Adipocyte (in vitro differentiated cells): ENCODE results near the gene AK3.

Source experiments
- DNase-seq: peaks from one replicate; pipeline ENCODE4 v3.0.0-alpha.2; 2015; ENCODE audit warnings: low read depth
- H3K27me3 ChIP-seq: replicated peaks from 2 replicates; pipeline ENCODE4 v1.7.0; 2013; ENCODE audit warnings: mild to moderate bottlenecking, low read length, moderate library complexity; ENCODE audit not compliant: control insufficient read depth, insufficient read depth
- H3K36me3 ChIP-seq: 2 replicates; pipeline ENCODE4 v1.7.0; 2013; ENCODE audit warnings: low read length, mild to moderate bottlenecking, moderate library complexity; ENCODE audit not compliant: control insufficient read depth, insufficient read depth, severe bottlenecking
- H3K4me1 ChIP-seq: 2 replicates; pipeline ENCODE4 v1.7.0; 2013; ENCODE audit warnings: mild to moderate bottlenecking, low read length, moderate library complexity; ENCODE audit not compliant: control insufficient read depth, insufficient read depth
- H3K4me3 ChIP-seq: 2 replicates; pipeline ENCODE4 v1.7.0; 2013; ENCODE audit warnings: mild to moderate bottlenecking, low read length, moderate library complexity
- H3K9ac ChIP-seq: 2 replicates; pipeline ENCODE4 v1.7.0; 2013; ENCODE audit warnings: mild to moderate bottlenecking, low read length, moderate library complexity
- H3K9me3 ChIP-seq: 2 replicates; pipeline ENCODE4 v1.7.0; 2013; ENCODE audit warnings: mild to moderate bottlenecking, low read length, moderate library complexity; ENCODE audit not compliant: control insufficient read depth

Gene AK3

DNA sequence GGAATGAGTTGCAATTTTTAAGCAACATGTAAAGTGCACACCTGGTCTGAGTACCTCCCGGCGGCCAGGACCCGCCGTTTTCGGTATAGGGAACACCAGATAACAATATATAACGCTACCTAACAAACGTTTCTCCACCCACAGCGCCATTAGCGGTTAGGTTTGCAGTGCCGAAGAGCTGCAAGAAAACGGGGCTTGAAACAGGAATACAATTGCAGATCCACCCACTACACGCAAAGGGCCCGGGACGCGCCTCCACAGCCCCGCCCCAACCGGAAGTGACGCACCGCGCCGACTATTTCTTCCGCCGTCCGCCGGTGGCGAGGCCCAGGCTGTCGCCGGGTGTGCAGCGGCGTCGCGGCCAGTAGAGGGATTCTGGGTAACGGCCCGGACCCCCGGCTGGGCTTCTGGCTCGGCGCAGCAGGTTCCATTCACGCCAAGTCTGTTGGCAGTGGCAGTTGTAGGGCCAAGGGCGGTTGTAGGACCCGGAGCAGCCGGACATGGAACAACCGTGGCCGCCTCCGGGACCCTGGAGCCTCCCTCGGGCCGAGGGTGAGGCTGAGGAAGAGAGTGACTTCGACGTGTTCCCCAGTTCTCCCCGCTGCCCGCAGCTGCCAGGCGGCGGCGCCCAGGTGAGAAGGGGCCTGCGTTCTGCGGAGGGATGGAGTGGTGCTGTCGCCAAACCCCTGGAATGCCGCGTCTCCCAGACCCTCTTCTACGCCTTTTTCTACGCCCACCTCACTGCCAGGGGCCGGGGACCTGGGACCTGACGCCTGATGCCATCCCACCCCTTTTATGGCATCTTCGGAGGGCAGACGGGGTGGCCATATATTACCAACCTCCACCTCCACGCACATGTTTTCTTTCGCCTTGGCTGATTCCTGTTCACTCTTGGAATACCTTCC lies 61.5 kb downstream of the AK3 start, which contains the start of gene CDC37L1:
TSS of gene CDC37L1 (plus strand) at position 302 of the 905 bp plus-strand sequence. CDS start at position 501, 199 bp downstream.
- no peaks in the 10 kb centered on the region for H3K27me3 ChIP-seq
- H3K4me3 ChIP-seq, result peak within 1 kb of the TSS; percentile 94
- no peaks in the 10 kb centered on the region for H3K9me3 ChIP-seq
- peaks cover 38% of the 10 kb centered on the region for H3K4me1 ChIP-seq
- H3K9ac ChIP-seq, result peak within 1 kb of the TSS; percentile 97
- DNase-seq, result peak; percentile 99
- H3K36me3 ChIP-seq, result peaks cover under 1% of the 10 kb centered on the region

DNA sequence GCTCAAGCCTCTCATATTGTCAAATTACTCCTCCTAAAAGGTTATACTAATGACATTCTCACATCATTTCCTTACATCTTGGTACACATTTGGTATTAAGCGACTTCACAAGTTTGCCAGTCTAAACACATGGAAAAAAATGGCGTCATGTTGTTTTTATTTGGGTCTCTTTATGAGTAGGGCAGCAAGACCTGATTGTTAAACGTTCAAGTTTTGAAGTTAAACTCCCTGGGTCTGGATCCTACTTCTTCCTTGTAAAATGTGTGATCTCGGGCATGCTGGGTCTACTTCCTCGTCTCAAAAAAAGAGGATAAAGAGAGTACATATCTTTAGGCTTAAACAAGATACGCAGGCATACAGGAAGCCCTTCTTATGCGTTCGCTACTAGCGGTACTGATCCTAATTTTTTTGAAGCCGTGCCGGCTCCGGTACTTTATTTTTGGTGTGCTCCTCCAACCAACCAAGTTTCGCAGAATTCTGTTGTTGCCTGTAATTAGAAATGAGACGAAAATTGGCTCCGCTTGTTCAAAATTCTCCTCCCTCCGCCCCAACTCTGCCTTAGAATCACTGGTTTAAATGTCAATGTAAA lies 62.2 kb downstream of the AK3 start:
- Histone ChIP-seq H3K27me3 (no peaks in the 10 kb centered on the region), H3K4me1 (peaks cover 37% of the 10 kb centered on the region), H3K4me3 (peak overlapping the region; percentile 94), H3K9ac (peak overlapping the region; percentile 97), H3K9me3 (no peaks in the 10 kb centered on the region), H3K36me3 (no peaks in the 10 kb centered on the region)
- peak; percentile 66 for DNase-seq

DNA sequence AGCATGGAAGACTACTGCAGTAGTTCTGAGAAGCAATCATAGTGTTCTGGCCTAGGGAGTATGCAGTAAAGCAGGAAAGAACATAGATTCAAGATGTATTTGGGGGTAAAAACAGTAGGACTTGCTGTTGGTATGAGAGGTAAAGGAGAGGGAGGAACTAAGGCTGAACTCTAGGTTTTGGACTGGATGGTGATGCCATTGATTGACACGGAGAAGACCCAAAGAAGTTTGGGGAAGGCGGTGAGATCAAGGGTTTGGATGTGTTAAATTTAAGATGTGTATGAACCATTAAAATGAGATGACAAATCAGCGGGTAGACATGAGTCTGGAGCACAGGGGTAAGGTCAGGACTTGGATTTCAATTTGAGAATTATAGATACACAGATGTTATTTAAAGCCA lies 63.6 kb downstream of the AK3 start:
- no peak for DNase-seq
- H3K4me1 ChIP-seq, result peaks cover 30% of the 10 kb centered on the region
- H3K9ac ChIP-seq, result no peak overlapping the region
- no peaks in the 10 kb centered on the region for H3K27me3 ChIP-seq
- H3K36me3 ChIP-seq, result no peaks in the 10 kb centered on the region
- H3K4me3 ChIP-seq, result no peak overlapping the region
- H3K9me3 ChIP-seq, result no peaks in the 10 kb centered on the region

DNA sequence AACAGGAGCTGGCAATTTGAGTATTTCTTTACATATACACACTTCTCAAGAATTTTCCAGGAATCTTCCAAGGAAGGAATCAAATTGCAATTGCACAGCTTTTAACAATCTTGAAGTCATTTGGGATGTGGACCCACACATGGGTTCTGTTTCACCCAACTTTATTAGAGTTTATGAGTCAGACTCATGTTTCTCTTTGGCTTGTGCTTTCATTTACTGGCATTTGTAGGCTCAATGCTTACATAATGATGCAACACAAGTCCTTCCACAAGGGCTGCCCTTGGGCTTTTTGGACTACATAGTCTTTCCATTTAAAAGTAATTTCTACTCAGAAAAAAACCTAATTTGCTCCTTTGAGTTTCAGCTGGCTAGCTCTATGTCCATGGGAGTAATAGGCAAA lies 66.2 kb downstream of the AK3 start:
- peaks cover 21% of the 10 kb centered on the region for H3K4me1 ChIP-seq
- peak overlapping the region; percentile 5 for H3K9ac ChIP-seq
- peak overlapping the region; percentile 13 for H3K4me3 ChIP-seq
- no peaks in the 10 kb centered on the region for H3K36me3 ChIP-seq
- DNase-seq, result peak; percentile 95
- H3K27me3 ChIP-seq, result no peaks in the 10 kb centered on the region
- H3K9me3 ChIP-seq, result no peaks in the 10 kb centered on the region

DNA sequence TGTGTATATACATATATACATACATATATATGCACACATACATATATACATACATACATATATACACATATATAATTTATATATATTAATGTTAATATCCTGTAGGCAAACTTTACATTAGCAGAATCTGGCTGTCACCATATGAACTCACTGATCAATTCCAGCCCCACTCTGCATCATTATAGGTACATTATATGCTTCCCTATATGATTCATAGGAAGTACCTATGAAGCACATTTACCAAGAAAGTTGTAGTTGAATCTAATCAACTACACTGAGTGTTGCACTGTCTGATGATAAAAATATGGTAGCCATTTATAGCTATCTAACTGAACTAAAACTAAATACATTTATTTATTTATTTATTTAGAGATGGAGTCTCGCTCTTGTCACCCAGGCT lies 69.3 kb downstream of the AK3 start:
- Histone ChIP-seq H3K27me3 (no peaks in the 10 kb centered on the region), H3K9ac (no peak overlapping the region), H3K36me3 (no peaks in the 10 kb centered on the region), H3K4me1 (peaks cover 13% of the 10 kb centered on the region), H3K4me3 (no peak overlapping the region), H3K9me3 (no peaks in the 10 kb centered on the region)
- no peak for DNase-seq

DNA sequence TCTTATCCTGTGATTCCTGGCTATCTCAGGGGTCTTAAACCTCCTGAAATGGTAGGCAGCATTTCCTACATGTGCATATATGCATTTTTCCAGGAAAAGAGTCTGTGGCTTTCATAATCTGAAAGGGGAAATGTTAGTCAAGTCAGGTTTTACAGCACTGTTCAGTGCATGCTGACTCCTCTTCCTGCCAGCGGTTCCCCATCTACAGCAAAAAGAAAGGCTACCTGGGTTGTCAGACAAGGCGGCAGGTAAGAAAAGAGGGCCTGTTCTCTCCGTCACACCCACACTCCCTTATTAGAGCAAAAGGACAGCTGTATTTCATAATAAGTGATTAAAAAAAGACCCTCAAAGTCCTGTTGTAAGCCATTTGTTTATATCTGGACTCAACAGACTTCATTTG lies 70.4 kb downstream of the AK3 start:
- Histone ChIP-seq H3K27me3 (no peaks in the 10 kb centered on the region), H3K9me3 (no peaks in the 10 kb centered on the region), H3K4me1 (peaks cover 21% of the 10 kb centered on the region), H3K36me3 (no peaks in the 10 kb centered on the region), H3K4me3 (no peak overlapping the region), H3K9ac (no peak overlapping the region)
- no peak for DNase-seq

DNA sequence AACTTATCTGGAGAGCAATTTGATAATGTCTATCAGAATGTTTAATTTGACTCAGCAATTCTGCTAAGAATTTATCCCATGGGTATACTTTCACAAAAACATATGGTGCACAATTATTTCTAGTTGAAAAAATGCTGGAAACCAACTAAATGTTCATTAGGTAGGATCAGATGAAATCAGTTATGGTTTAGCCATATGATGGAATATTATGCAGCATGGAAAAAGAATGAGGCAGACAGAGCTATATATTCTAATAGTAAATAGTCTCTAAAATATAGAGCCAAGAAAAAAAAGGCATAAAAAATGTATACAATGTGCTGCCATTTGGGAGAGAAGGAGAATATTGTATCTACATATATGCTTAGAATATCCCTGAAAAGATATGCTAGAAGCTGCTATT lies 71.1 kb downstream of the AK3 start:
- DNase-seq, result no peak
- Histone ChIP-seq H3K27me3 (no peaks in the 10 kb centered on the region), H3K9ac (no peak overlapping the region), H3K4me3 (no peak overlapping the region), H3K9me3 (no peaks in the 10 kb centered on the region), H3K4me1 (peaks cover 21% of the 10 kb centered on the region), H3K36me3 (no peaks in the 10 kb centered on the region)

DNA sequence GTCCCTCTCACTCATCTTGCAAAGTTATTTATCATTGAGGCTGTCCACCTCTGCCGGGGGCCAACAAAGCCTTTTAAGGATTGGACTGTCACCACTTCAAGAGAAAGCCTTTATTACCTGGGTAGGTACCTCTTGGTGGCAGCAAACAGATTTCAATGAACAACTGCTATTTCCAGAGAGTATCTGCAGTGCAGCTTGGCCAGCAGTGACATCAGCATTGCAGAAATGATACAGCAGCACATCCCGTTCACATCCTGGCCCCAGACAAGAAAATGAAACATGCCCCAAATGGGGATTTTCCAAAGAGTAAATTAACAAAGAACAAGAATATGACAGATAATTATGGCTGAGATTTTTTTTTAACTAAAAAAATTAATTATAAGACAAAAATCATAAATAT lies 72.4 kb downstream of the AK3 start:
- H3K36me3 ChIP-seq, result no peaks in the 10 kb centered on the region
- H3K4me3 ChIP-seq, result no peak overlapping the region
- no peak overlapping the region for H3K9ac ChIP-seq
- H3K9me3 ChIP-seq, result no peaks in the 10 kb centered on the region
- no peak for DNase-seq
- no peaks in the 10 kb centered on the region for H3K27me3 ChIP-seq
- H3K4me1 ChIP-seq, result peaks cover 21% of the 10 kb centered on the region

DNA sequence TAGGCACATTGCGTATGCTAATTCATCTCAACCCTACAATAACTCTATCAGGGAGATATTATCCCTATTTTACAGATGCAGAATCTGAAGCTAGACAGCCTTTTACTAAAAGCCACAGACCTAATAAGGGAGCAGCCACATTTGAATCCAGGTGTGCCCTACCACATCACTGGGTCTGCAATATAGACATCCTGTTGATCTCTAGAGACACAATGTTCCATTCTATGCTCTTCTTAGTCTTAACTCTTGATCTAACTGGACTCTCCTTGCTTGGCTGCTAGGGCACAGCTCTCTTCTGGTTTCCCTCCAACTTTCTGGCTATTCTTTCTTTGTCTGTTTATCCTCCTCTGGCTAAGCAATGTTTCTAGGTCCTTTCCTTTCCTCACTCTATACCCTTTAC lies 73.3 kb downstream of the AK3 start:
- H3K4me3 ChIP-seq, result no peak overlapping the region
- peaks cover 30% of the 10 kb centered on the region for H3K4me1 ChIP-seq
- DNase-seq, result no peak
- H3K36me3 ChIP-seq, result no peaks in the 10 kb centered on the region
- no peaks in the 10 kb centered on the region for H3K9me3 ChIP-seq
- H3K27me3 ChIP-seq, result no peaks in the 10 kb centered on the region
- no peak overlapping the region for H3K9ac ChIP-seq

DNA sequence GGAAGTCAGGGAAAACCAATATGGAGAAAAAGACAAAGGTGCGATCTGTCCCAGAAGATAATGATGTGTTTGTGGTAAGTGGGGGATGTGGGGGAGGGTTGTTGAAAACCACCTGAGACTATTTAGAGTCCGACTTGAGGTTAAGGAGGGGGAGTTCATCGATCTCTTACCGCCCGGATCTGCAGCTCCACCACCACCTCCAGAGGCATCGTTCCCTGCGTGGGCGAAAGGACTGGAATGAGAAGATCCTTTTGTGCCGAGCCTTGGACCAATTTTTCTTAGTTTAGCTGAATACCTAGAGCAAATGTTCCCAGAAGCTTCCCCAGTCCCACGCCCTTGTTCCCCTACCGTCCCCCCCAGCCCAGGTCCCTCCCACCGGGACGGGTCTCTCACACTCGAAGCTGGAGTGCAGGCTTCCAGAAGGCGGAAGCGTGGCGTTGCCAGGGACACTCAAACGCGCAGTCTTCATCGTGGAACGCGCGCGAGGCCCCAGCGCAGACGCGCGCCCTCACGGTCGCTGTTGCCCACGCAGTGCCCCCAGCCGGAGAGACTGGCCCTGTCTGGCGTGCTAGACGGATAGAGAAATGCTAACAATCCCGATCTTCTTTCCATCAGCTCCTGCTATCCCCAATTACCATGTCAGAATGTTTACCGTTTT lies 74.8 kb downstream of the AK3 start, which contains the start of gene SPATA6L:
TSS of gene SPATA6L (minus strand) at position 439 of the 658 bp plus-strand sequence. CDS start at position 209, 230 bp downstream.
- Histone ChIP-seq H3K4me3 (peak within 1 kb of the TSS; percentile 80), H3K9ac (peak within 1 kb of the TSS; percentile 67), H3K36me3 (no peaks in the 10 kb centered on the region), H3K4me1 (peaks cover 39% of the 10 kb centered on the region), H3K27me3 (no peaks in the 10 kb centered on the region), H3K9me3 (no peaks in the 10 kb centered on the region)
- DNase-seq, result peak; percentile 70

DNA sequence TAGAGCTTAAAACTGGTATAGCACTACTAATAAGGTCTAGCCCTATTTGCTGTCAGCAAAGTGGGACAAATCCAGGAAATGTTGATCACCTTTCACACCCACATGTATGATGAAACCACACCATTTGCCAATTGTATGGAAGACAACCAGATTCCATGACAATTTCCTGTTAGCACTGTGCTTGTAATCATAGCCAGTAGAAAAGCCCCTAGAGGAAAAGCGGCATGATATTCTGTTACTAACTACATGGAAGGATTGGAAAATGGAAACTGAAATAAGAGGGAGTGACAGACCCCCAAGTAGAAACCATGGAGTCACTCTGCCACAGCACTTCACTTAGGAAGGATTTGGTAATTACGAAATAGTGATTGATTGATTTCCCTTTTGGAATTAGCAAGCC lies 75.6 kb downstream of the AK3 start:
- peak; percentile 37 for DNase-seq
- H3K4me3 ChIP-seq, result peak overlapping the region; percentile 80
- no peaks in the 10 kb centered on the region for H3K27me3 ChIP-seq
- H3K36me3 ChIP-seq, result no peaks in the 10 kb centered on the region
- H3K9ac ChIP-seq, result no peak overlapping the region
- H3K9me3 ChIP-seq, result no peaks in the 10 kb centered on the region
- H3K4me1 ChIP-seq, result peaks cover 41% of the 10 kb centered on the region
